HepG2 (cell line): Measurements from ENCODE around the gene MED25. TPM values are rescaled to one million over a fixed set of nuclear protein-coding genes. Genes with fewer than 3 reads are reported as not detected.

Experiments
- DR1 ChIP-seq: sonication (generic); formaldehyde crosslinking; IDR thresholded peaks from 2 replicates; pipeline ENCODE4 v1.8.0; 2021; ENCODE audit warnings: mild to moderate bottlenecking, missing genetic modification reagents, inconsistent platforms
- HNF4A ChIP-seq: sonication (generic); formaldehyde crosslinking; IDR thresholded peaks from 2 replicates; pipeline ENCODE4 v1.4.0; 2020; ENCODE audit warnings: missing genetic modification reagents
- MIER2 ChIP-seq: IDR thresholded peaks from 2 replicates; pipeline ENCODE4 v1.6.1; 2016; ENCODE audit warnings: missing biosample characterization, missing genetic modification reagents
- NONO ChIP-seq, 2 experiments: fragments of 450-650 bp in 1 of 2; sonication (generic) in 1 of 2; formaldehyde crosslinking in 1 of 2; IDR thresholded peaks in 1 of 2; conservative IDR thresholded peaks in 1 of 2; 2 replicates each; pipeline versions ENCODE4 v1.6.1 to v1.8.0; 2017 to 2022; ENCODE audit warnings: mild to moderate bottlenecking in 1 of 2, missing genetic modification reagents in 1 of 2, moderate library complexity in 1 of 2
- NR2F2 ChIP-seq: IDR thresholded peaks from 2 replicates; pipeline ENCODE4 v1.6.1; 2012; ENCODE audit warnings: low read depth, inconsistent platforms, borderline replicate concordance
- SALL1 ChIP-seq: sonication (generic); formaldehyde crosslinking; IDR thresholded peaks from 2 replicates; pipeline ENCODE4 v1.8.0; 2022; ENCODE audit warnings: mild to moderate bottlenecking, missing genetic modification reagents
- SRSF9 ChIP-seq: fragments of 200-400 bp; formaldehyde crosslinking; IDR thresholded peaks from 2 replicates; pipeline ENCODE4 v1.6.1; 2018; ENCODE audit warnings: borderline replicate concordance, mild to moderate bottlenecking, low read depth, low read length; ENCODE audit not compliant: insufficient read depth, poor library complexity, severe bottlenecking
- ZNF547 ChIP-seq: sonication (generic); formaldehyde crosslinking; IDR thresholded peaks from 2 replicates; pipeline ENCODE4 v1.5.1; 2020; ENCODE audit warnings: mild to moderate bottlenecking, missing genetic modification reagents
- ZNF549 ChIP-seq: sonication (generic); formaldehyde crosslinking; IDR thresholded peaks from 2 replicates; pipeline ENCODE4 v1.5.0; 2020; ENCODE audit warnings: missing genetic modification reagents
- ZNF556 ChIP-seq: sonication (generic); formaldehyde crosslinking; IDR thresholded peaks from 2 replicates; pipeline ENCODE4 v1.4.0; 2020; ENCODE audit warnings: mild to moderate bottlenecking, missing genetic modification reagents, borderline replicate concordance
- ZNF703 ChIP-seq: sonication (generic); formaldehyde crosslinking; IDR thresholded peaks from 2 replicates; pipeline ENCODE4 v1.5.1; 2020; ENCODE audit warnings: missing genetic modification reagents, mild to moderate bottlenecking, moderate library complexity, borderline replicate concordance
- ZNF720 ChIP-seq: sonication (generic); formaldehyde crosslinking; IDR thresholded peaks from 2 replicates; pipeline ENCODE4 v1.4.0; 2020; ENCODE audit warnings: missing genetic modification reagents
- ZNF780A ChIP-seq: sonication (generic); formaldehyde crosslinking; IDR thresholded peaks from 2 replicates; pipeline ENCODE4 v1.8.0; 2022; ENCODE audit warnings: mild to moderate bottlenecking, missing genetic modification reagents, moderate library complexity
- polyA plus RNA-seq, 8 experiments: library from polyadenylated mRNA; depleted of rRNA in 3 of 8; stranded (reverse) in 7 of 8; unstranded in 1 of 8; fragments of >200 nt; fragmentation: Illumina TruSeq in 4 of 8; extraction: Trizol in 4 of 8; gene quantifications; 2 replicates each; pipeline versions ENCODE4 v1.2.1 to v1.2.3, GENCODE V29; 2011 to 2016; ENCODE audit warnings: low read depth in 4 of 8, missing spikeins in 1 of 8, mixed read lengths in 1 of 8; ENCODE audit not compliant: insufficient read depth in 1 of 8
- total RNA-seq, 5 experiments: library from RNA; depleted of rRNA; stranded (reverse); fragments of >200 nt; fragmentation: Illumina TruSeq; extraction: Trizol; gene quantifications; 2 replicates each; pipeline ENCODE4 v1.2.3, GENCODE V29; 2016; ENCODE audit warnings: low read depth in 1 of 5
- TF ChIP-seq, protein P1 (sequence below): sonication (generic); formaldehyde crosslinking; IDR thresholded peaks from 2 replicates; pipeline ENCODE4 v1.9.0; 2021; ENCODE audit warnings: missing genetic modification reagents, borderline replicate concordance
- TF ChIP-seq, protein P2 (sequence below): IDR thresholded peaks from 2 replicates; pipeline ENCODE4 v1.4.0; 2020; ENCODE audit warnings: mild to moderate bottlenecking, missing genetic modification reagents
- TF ChIP-seq, protein P3 (sequence below): sonication (generic); formaldehyde crosslinking; IDR thresholded peaks from 2 replicates; pipeline ENCODE4 v1.5.0; 2020; ENCODE audit warnings: mild to moderate bottlenecking, missing genetic modification reagents, moderate library complexity
- TF ChIP-seq, protein P4 (sequence below): sonication (generic); formaldehyde crosslinking; IDR thresholded peaks from 2 replicates; pipeline ENCODE4 v1.5.1; 2020; ENCODE audit warnings: missing genetic modification reagents, mild to moderate bottlenecking, borderline replicate concordance
- TF ChIP-seq, protein P5 (sequence below): sonication (generic); formaldehyde crosslinking; IDR thresholded peaks from 2 replicates; pipeline ENCODE4 v1.8.1; 2023; ENCODE audit warnings: mild to moderate bottlenecking, missing genetic modification reagents, borderline replicate concordance

Gene MED25
- total and polyA plus RNA-seq, 2 of the 13 experiments (the other 11 are each of a cell fraction or from before 2014, with no cell fraction given) = 11.1 to 15.1 TPM

DNA sequence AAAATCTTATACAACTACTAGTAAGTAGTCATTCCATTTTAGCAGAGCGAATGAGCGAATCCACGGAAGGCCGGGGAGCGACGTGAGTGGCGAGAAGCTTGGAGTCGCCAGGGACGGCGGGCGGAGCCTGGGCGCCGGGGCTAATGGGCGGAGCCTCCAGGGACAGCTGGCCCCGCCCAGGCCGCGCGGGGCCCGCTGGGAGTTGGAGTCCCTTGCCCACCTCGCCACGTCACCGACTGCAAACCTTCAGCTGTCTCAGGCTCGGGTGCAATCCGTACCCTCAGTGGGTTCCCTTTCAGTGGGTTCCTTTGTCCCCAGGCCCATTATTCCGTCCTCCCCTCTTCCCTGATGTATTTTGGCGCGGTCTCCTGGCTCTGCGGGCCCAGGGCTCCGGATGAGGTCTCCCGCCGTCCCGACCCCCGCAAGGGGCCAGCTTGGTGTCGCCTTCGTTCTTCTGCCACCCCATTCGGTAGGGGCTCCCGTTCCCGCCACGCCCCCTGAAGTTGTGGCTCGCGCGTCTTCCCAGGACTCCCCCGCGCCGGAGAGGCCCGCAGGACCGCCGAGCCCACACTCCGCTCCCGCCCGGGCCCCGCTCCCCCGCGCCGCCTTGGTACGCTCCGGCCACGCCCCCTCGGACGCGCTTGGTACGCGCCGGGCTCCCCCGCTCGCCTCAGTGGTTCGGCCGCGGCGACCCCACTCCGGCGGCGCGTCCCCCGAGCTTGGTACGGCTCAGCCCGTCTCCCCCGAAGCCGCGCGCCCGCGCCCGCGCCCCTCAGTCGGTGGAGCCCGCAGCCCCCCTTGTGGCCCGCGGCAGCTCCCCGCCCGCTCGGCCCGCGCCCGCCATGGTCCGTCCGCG is 32.6 kb downstream of the MED25 start, which contains the start of gene PTOV1 (continued):
- TF ChIP-seq, protein P1, sequence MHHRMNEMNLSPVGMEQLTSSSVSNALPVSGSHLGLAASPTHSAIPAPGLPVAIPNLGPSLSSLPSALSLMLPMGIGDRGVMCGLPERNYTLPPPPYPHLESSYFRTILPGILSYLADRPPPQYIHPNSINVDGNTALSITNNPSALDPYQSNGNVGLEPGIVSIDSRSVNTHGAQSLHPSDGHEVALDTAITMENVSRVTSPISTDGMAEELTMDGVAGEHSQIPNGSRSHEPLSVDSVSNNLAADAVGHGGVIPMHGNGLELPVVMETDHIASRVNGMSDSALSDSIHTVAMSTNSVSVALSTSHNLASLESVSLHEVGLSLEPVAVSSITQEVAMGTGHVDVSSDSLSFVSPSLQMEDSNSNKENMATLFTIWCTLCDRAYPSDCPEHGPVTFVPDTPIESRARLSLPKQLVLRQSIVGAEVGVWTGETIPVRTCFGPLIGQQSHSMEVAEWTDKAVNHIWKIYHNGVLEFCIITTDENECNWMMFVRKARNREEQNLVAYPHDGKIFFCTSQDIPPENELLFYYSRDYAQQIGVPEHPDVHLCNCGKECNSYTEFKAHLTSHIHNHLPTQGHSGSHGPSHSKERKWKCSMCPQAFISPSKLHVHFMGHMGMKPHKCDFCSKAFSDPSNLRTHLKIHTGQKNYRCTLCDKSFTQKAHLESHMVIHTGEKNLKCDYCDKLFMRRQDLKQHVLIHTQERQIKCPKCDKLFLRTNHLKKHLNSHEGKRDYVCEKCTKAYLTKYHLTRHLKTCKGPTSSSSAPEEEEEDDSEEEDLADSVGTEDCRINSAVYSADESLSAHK (CRISPR knock-in tag) = no peak
- no peak for TF ChIP-seq ZNF556 (CRISPR knock-in tag)
- no peak for TF ChIP-seq MIER2 (CRISPR knock-in tag)
- TF ChIP-seq ZNF549 = no peak
- TF ChIP-seq HNF4A (CRISPR knock-in tag) = no peak
- no peak for TF ChIP-seq ZNF720 (CRISPR knock-in tag)
- TF ChIP-seq SALL1 = peak; percentile 3; the same call in 1 of the 2 replicates
- TF ChIP-seq, protein P2, sequence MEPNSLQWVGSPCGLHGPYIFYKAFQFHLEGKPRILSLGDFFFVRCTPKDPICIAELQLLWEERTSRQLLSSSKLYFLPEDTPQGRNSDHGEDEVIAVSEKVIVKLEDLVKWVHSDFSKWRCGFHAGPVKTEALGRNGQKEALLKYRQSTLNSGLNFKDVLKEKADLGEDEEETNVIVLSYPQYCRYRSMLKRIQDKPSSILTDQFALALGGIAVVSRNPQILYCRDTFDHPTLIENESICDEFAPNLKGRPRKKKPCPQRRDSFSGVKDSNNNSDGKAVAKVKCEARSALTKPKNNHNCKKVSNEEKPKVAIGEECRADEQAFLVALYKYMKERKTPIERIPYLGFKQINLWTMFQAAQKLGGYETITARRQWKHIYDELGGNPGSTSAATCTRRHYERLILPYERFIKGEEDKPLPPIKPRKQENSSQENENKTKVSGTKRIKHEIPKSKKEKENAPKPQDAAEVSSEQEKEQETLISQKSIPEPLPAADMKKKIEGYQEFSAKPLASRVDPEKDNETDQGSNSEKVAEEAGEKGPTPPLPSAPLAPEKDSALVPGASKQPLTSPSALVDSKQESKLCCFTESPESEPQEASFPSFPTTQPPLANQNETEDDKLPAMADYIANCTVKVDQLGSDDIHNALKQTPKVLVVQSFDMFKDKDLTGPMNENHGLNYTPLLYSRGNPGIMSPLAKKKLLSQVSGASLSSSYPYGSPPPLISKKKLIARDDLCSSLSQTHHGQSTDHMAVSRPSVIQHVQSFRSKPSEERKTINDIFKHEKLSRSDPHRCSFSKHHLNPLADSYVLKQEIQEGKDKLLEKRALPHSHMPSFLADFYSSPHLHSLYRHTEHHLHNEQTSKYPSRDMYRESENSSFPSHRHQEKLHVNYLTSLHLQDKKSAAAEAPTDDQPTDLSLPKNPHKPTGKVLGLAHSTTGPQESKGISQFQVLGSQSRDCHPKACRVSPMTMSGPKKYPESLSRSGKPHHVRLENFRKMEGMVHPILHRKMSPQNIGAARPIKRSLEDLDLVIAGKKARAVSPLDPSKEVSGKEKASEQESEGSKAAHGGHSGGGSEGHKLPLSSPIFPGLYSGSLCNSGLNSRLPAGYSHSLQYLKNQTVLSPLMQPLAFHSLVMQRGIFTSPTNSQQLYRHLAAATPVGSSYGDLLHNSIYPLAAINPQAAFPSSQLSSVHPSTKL = no peak
- TF ChIP-seq NONO (IDR thresholded peaks at IDR 0.05) = no peak
- peak; percentile 68; the same call in 1 of the 2 replicates for TF ChIP-seq NONO (CRISPR knock-in tag; conservative IDR thresholded peaks at IDR 0.05)
- no peak for TF ChIP-seq ZNF780A
- TF ChIP-seq ZNF703 (CRISPR knock-in tag) = no peak
- TF ChIP-seq ZNF547 = peak; percentile 90; the same call in 1 of the 2 replicates
- TF ChIP-seq, protein P3, sequence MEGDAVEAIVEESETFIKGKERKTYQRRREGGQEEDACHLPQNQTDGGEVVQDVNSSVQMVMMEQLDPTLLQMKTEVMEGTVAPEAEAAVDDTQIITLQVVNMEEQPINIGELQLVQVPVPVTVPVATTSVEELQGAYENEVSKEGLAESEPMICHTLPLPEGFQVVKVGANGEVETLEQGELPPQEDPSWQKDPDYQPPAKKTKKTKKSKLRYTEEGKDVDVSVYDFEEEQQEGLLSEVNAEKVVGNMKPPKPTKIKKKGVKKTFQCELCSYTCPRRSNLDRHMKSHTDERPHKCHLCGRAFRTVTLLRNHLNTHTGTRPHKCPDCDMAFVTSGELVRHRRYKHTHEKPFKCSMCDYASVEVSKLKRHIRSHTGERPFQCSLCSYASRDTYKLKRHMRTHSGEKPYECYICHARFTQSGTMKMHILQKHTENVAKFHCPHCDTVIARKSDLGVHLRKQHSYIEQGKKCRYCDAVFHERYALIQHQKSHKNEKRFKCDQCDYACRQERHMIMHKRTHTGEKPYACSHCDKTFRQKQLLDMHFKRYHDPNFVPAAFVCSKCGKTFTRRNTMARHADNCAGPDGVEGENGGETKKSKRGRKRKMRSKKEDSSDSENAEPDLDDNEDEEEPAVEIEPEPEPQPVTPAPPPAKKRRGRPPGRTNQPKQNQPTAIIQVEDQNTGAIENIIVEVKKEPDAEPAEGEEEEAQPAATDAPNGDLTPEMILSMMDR (CRISPR knock-in tag) = peak; percentile 20; the same call in 1 of the 2 replicates
- TF ChIP-seq DR1 = no peak
- peak; percentile 41; the same call in 1 of the 2 replicates for TF ChIP-seq NR2F2
- TF ChIP-seq, protein P4, sequence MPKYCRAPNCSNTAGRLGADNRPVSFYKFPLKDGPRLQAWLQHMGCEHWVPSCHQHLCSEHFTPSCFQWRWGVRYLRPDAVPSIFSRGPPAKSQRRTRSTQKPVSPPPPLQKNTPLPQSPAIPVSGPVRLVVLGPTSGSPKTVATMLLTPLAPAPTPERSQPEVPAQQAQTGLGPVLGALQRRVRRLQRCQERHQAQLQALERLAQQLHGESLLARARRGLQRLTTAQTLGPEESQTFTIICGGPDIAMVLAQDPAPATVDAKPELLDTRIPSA = no peak
- no peak for TF ChIP-seq SRSF9
- TF ChIP-seq, protein P5, sequence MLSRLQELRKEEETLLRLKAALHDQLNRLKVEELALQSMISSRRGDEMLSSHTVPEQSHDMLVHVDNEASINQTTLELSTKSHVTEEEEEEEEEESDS (CRISPR knock-in tag) = no peak
